ENCODE data around the gene TGM2.

The TGM2 gene

DNA sequence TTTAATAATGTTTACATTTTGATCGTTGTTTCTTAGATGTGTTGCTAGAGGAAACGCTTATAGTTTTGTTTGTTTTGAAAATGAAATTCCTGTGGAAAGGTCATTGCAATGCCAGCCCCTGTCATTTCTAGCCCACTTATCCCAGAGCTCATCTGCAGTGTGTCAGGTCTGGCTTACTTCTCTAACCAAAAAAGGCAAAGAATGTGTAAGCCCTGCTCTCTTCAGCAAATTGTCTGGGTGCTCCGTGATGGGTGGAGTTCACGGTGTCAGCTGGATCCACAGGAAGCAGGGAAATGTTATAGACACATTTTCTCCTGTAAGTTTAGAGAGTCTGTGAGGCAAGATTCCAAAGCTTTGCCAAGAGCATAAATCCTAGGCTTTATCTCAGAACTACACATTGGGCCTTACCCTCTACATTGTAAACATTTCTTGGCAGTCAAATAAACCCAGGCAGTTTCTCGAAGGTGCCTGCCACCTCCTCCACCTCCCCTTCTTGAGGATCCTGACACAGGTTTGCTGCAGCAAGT is 80.6 kb downstream of the TGM2 start:
- DNase-seq: no peak

DNA sequence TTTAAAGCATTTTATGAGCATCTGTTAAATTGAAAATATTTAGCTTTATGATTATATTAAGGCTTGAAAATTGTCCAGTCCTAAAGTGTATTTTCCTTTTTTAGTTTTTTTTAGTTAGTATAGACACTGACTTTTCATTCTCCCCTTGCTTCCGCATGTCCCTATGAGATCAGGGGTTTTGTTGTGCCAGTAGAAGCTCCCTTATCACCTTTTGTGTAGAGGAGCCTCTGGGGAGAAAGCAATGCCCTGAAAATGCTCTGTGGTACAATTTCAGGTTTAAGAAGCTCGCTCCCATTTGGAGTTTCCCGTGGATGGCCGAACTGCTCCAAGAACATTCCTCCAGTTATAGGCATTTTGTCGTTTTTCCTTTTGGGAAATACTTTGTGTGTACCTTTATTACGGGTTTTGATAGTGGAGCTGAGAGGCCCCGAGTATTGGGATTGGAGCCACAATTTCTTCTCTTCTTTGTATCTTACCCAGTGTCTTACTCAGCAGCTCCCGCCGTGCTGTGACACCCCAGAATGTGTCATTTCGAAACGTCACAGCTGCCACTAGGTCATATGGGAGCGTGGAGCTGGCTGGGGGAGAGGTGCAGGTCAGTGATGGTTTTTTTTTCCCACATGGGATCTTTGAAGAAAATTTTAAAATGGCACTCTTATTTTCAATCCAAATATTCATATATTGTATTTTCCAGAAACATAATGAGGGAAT is 81.6 kb downstream of the TGM2 start:
- DNase-seq: no peak

GRCh38 chr20:38082894-38083293 is 82.2 kb downstream of the TGM2 start:
- DNase-seq: no peak

GRCh38 chr20:38081575-38081974 is 83.5 kb downstream of the TGM2 start:
- no peak for DNase-seq

GRCh38 chr20:38079353-38079752 is 85.7 kb downstream of the TGM2 start:
- DNase-seq: no peak

- DNase-seq: no peak
These were observed 87.0 kb downstream of the TGM2 start for GRCh38 chr20:38078084-38078483.
